PC-9 (cell line): Measurements from ENCODE around the gene EDAR.

Source experiments
- CTCF ChIP-seq: fragments of 200-600 bp; sonication (generic); conservative IDR thresholded peaks from 2 replicates; pipeline ENCODE4 v1.6.1; 2017; ENCODE audit warnings: mixed run types, antibody characterized with exemption, mild to moderate bottlenecking, moderate library complexity
- EZH2 ChIP-seq: fragments of 200-600 bp; sonication (generic); IDR thresholded peaks from 2 replicates; pipeline ENCODE4 v1.8.0; 2017; ENCODE audit warnings: antibody characterized with exemption, low read depth

- no peak for TF ChIP-seq CTCF
- no peak for TF ChIP-seq EZH2
These were observed 46.1 kb downstream of the EDAR start for GRCh38 chr2:108942888-108943287.
